ENCODE results near the gene CAMKK2.
"Not testable (repeated sequence)": the region's sequence is repeated elsewhere in the genome, so short reads cannot be mapped to it uniquely, and the experiment has no call there.

- TF ChIP-seq EP300 (conservative IDR thresholded peaks at IDR 0.05; ENCODE audit: poor library complexity, severe bottlenecking); CTCF (IDR thresholded peaks at IDR 0.05; ENCODE audit: poor library complexity, severe bottlenecking): not testable (repeated sequence)
These were observed 1.9 kb upstream of the CAMKK2 start for GRCh38 chr12:121298411-121298810.
